GM23248 (cell line): ENCODE data around the gene PDGFB.

Experiments
- EZH2 ChIP-seq: fragments of 200-600 bp; sonication (generic); IDR thresholded peaks from 2 replicates; pipeline ENCODE4 v1.6.1; 2018; ENCODE audit warnings: antibody characterized with exemption, mild to moderate bottlenecking; ENCODE audit not compliant: insufficient read depth, poor library complexity, severe bottlenecking
- EZH2phosphoT487 ChIP-seq: fragments of 200-600 bp; sonication (generic); IDR thresholded peaks from 2 replicates; pipeline ENCODE4 v1.6.1; 2018; ENCODE audit warnings: antibody characterized with exemption, moderate library complexity, mild to moderate bottlenecking, low read depth; ENCODE audit not compliant: insufficient read depth

DNA sequence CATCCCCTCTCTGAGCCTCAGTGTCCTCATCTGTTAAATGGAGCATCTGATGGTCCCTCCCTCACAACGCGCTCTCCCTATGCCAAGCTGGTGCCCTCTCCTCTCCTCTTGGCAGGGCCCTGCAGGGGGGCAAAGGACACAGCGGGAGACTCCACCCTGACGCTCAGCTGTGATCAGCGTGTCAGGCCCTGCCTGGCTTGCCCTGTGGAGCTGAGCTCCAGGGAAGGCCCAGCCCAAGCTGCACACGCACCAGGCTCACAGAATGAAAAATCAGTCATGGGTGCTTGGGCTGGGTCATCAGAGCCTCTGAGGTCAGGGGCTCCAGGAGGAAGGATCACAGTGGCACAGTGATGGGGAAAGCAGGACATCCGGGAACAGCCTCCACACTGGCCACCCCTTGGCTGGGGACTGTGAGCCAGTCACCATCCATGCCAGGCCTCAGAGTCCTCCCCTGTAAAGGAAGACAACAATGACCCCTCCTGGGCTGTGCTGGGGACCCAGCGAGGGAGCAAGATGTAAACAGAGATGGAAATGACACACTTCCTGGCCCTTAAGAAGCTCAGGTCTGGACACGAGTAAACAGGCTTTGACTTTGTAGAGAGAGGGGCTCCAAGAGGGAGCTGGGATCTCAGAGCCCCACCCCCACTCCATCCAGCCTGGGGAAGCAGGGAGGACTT is 38.0 kb upstream of the PDGFB start:
- TF ChIP-seq EZH2 (no peak), EZH2phosphoT487 (no peak)
